ENCODE results near the gene CD209. TPM values are rescaled to one million over a fixed set of nuclear protein-coding genes. Genes with fewer than 3 reads are reported as not detected.
"Not testable (repeated sequence)": the region's sequence is repeated elsewhere in the genome, so short reads cannot be mapped to it uniquely, and the experiment has no call there.

Gene CD209
- total RNA-seq, 1 donor from 2014 or later = not detected

GRCh38 chr19:7769171-7769570, 21.8 kb upstream of the CD209 start:
- intact Hi-C loops (cut with micrococcal nuclease) = no loop called here

- intact Hi-C loops (cut with micrococcal nuclease) = no loop called here
Observed at GRCh38 chr19:7767487-7767886, 20.2 kb upstream of the CD209 start.

GRCh38 chr19:7766535-7766934, 19.2 kb upstream of the CD209 start:
- intact Hi-C loops (cut with micrococcal nuclease) = no loop called here

- intact Hi-C loops (cut with micrococcal nuclease) = not testable (repeated sequence)
Observed at GRCh38 chr19:7765043-7765442, 17.7 kb upstream of the CD209 start.

GRCh38 chr19:7764157-7764556, 16.8 kb upstream of the CD209 start:
- intact Hi-C loops (cut with micrococcal nuclease) = not testable (repeated sequence)

- intact Hi-C loops (cut with micrococcal nuclease) = no loop called here
Observed at GRCh38 chr19:7763696-7764095, 16.4 kb upstream of the CD209 start.

- intact Hi-C loops (cut with micrococcal nuclease) = no loop called here
Observed at GRCh38 chr19:7762719-7763293, 15.5 kb upstream of the CD209 start, which contains the start of gene CLEC4M. TSS of gene CLEC4M (plus strand) at chr19:7763243. CDS start at chr19:7763267, 24 bp downstream.

- intact Hi-C loops (cut with micrococcal nuclease) = no loop called here
Observed at GRCh38 chr19:7759156-7759555, 11.8 kb upstream of the CD209 start.

GRCh38 chr19:7757358-7757757, 10.0 kb upstream of the CD209 start:
- intact Hi-C loops (cut with micrococcal nuclease) = no loop called here

GRCh38 chr19:7756258-7756657, 8.9 kb upstream of the CD209 start:
- intact Hi-C loops (cut with micrococcal nuclease) = no loop called here

- intact Hi-C loops (cut with micrococcal nuclease) = no loop called here
Observed at GRCh38 chr19:7751157-7751783, 3.9 kb upstream of the CD209 start.

GRCh38 chr19:7748756-7749155, 1.4 kb upstream of the CD209 start:
- intact Hi-C loops (cut with micrococcal nuclease) = no loop called here

GRCh38 chr19:7748171-7748570, 837 bp upstream of the CD209 start:
- intact Hi-C loops (cut with micrococcal nuclease) = no loop called here

GRCh38 chr19:7746306-7746705, 1.0 kb downstream of the CD209 start:
- intact Hi-C loops (cut with micrococcal nuclease) = not testable (repeated sequence)

GRCh38 chr19:7744871-7745650, 2.3 kb downstream of the CD209 start:
- intact Hi-C loops (cut with micrococcal nuclease) = no loop called here

GRCh38 chr19:7744199-7744786, 3.0 kb downstream of the CD209 start:
- intact Hi-C loops (cut with micrococcal nuclease) = no loop called here

- intact Hi-C loops (cut with micrococcal nuclease) = no loop called here
Observed at GRCh38 chr19:7743425-7743841, 3.9 kb downstream of the CD209 start.

GRCh38 chr19:7742991-7743390, 4.3 kb downstream of the CD209 start:
- intact Hi-C loops (cut with micrococcal nuclease) = no loop called here

GRCh38 chr19:7742575-7742974, 4.8 kb downstream of the CD209 start:
- intact Hi-C loops (cut with micrococcal nuclease) = no loop called here

- intact Hi-C loops (cut with micrococcal nuclease) = no loop called here
Observed at GRCh38 chr19:7740682-7741054, 6.7 kb downstream of the CD209 start.

- intact Hi-C loops (cut with micrococcal nuclease) = no loop called here
Observed at GRCh38 chr19:7739801-7740681, 7.3 kb downstream of the CD209 start.

All from T-helper 2 cell treated with Interferon-gamma antibody and Interleukin-4, amounts not matched to agents 100 ng/mL and 5 ng/mL, for 36 hours (primary cell).